ENCODE measurements around the gene NAA25.

NAA25 gene

GRCh38 chr12:111993292-111994150 lies 115.1 kb downstream of the NAA25 start:
- POLR2A ChIA-PET (ENCODE audit: low non-redundant PET) = no interaction called here
- H3K27ac ChIP-seq = no peak overlapping the region
- TF ChIP-seq CTCF (conservative IDR thresholded peaks at IDR 0.05; ENCODE audit: low read depth) = no peak
- no peak for DNase-seq (ENCODE audit: low spot score)
- CTCF ChIA-PET = interaction anchor here (0.6 kb wide), 1 partner anchor 49 kb away, joined by 3 read pairs; no protein-coding TSS in a partner anchor

GRCh38 chr12:111992464-111992863 lies 116.1 kb downstream of the NAA25 start:
- POLR2A ChIA-PET (ENCODE audit: low non-redundant PET) = no interaction called here
- DNase-seq (ENCODE audit: low spot score) = no peak
- no peak for TF ChIP-seq CTCF (conservative IDR thresholded peaks at IDR 0.05; ENCODE audit: low read depth)
- no peak overlapping the region for H3K27ac ChIP-seq
- CTCF ChIA-PET = no interaction called here

DNA sequence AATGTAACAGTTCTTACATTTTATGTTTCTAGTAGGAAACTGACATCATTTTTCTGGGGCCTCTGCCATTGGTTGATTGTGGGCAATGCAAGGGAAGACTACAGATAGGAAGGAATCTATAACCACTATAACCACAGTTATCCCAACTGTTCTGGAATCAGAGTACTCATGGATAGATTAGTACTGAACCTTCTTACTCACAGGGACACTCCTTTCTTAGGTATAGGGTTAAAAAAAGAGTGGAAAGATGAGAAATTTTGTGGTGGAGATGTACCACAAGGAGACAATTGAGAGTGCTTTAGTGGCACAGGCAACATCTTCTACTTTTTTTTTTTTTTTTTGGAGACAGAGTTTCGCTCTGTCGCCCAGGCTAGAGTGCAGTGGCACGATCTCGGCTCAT lies 116.6 kb downstream of the NAA25 start:
- ChIA-PET CTCF (no interaction called here), POLR2A (ENCODE audit: low non-redundant PET) (no interaction called here)
- no peak for TF ChIP-seq CTCF (conservative IDR thresholded peaks at IDR 0.05; ENCODE audit: low read depth)
- no peak for DNase-seq (ENCODE audit: low spot score)
- H3K27ac ChIP-seq = no peak overlapping the region

GRCh38 chr12:111991535-111991934 lies 117.0 kb downstream of the NAA25 start:
- no peak for DNase-seq (ENCODE audit: low spot score)
- H3K27ac ChIP-seq = no peak overlapping the region
- ChIA-PET POLR2A (ENCODE audit: low non-redundant PET) (no interaction called here), CTCF (no interaction called here)
- no peak for TF ChIP-seq CTCF (conservative IDR thresholded peaks at IDR 0.05; ENCODE audit: low read depth)

- no peak overlapping the region for H3K27ac ChIP-seq
- CTCF ChIA-PET = interaction anchor here (0.6 kb wide), 1 partner anchor 9 kb away, joined by 4 read pairs; no protein-coding TSS in a partner anchor
- DNase-seq (ENCODE audit: low spot score) = no peak
- POLR2A ChIA-PET (ENCODE audit: low non-redundant PET) = no interaction called here
- TF ChIP-seq CTCF (conservative IDR thresholded peaks at IDR 0.05; ENCODE audit: low read depth) = no peak
Measured at GRCh38 chr12:111984820-111985219, 123.8 kb downstream of the NAA25 start.

DNA sequence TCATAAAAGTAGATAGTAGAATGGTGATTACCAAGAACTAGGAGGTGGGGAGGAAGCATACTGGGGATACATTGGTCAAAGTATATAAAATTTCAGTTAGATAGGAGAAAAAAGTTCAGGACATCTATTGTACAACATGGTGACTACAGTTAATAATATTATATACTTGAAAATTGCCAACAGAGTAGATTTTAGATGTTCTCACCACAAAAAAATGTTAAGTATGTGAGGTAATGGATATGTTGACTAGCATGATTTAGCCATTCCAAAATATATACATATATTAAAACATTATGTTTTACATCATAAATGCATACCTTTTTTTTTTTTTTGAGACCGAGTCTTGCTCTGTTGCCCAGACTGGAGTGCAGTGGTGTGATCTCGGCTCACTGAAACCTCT lies 126.6 kb downstream of the NAA25 start:
- no peak overlapping the region for H3K27ac ChIP-seq
- DNase-seq (ENCODE audit: low spot score) = no peak
- ChIA-PET CTCF (interaction anchor here (0.6 kb wide), 1 partner anchor 221 kb away, joined by 3 read pairs; no protein-coding TSS in a partner anchor), POLR2A (ENCODE audit: low non-redundant PET) (no interaction called here)
- TF ChIP-seq CTCF (conservative IDR thresholded peaks at IDR 0.05; ENCODE audit: low read depth) = no peak
